Measurements from ENCODE around the gene NANOS2.
"Not testable (repeated sequence)": the region's sequence is repeated elsewhere in the genome, so short reads cannot be mapped to it uniquely, and the experiment has no call there.

The NANOS2 gene

GRCh38 chr19:45876411-45877197 lies 38.0 kb downstream of the NANOS2 start:
- peak; percentile 48 for DNase-seq (ENCODE audit: low spot score)

- DNase-seq (ENCODE audit: low spot score) = no peak
Observed at GRCh38 chr19:45876161-45876410, 38.5 kb downstream of the NANOS2 start.

- DNase-seq (ENCODE audit: low spot score) = no peak
Observed at GRCh38 chr19:45874620-45874966, 40.0 kb downstream of the NANOS2 start.

GRCh38 chr19:45873219-45873772 lies 41.3 kb downstream of the NANOS2 start:
- DNase-seq (ENCODE audit: low spot score) = no peak

- no peak for DNase-seq (ENCODE audit: low spot score)
Observed at GRCh38 chr19:45872095-45872919, 42.3 kb downstream of the NANOS2 start.

- DNase-seq (ENCODE audit: low spot score) = no peak
Observed at GRCh38 chr19:45870798-45871197, 43.8 kb downstream of the NANOS2 start.

- not testable (repeated sequence) for DNase-seq (ENCODE audit: low spot score)
Observed at GRCh38 chr19:45867241-45867640, 47.3 kb downstream of the NANOS2 start.

- no peak for DNase-seq (ENCODE audit: low spot score)
Observed at GRCh38 chr19:45866400-45867176, 48.0 kb downstream of the NANOS2 start.

- DNase-seq (ENCODE audit: low spot score) = no peak
Observed at GRCh38 chr19:45865269-45865948, 49.2 kb downstream of the NANOS2 start.

GRCh38 chr19:45864629-45865082 lies 49.9 kb downstream of the NANOS2 start:
- no peak for DNase-seq (ENCODE audit: low spot score)

- peak; percentile 63 for DNase-seq (ENCODE audit: low spot score)
Observed at GRCh38 chr19:45863840-45864628, 50.5 kb downstream of the NANOS2 start, which contains the start of gene FOXA3. Gene FOXA3, plus strand, starts transcription at chr19:45864326. Its CDS starts 131 bp downstream, at chr19:45864457.

- no peak for DNase-seq (ENCODE audit: low spot score)
Observed at GRCh38 chr19:45863335-45863839, 51.2 kb downstream of the NANOS2 start.
